Limb (tissue), 2 donors: ENCODE results near the gene CDC25B.

Experiments used
- DNase-seq, 2 donors: peaks; one replicate each; pipeline ENCODE4 v3.0.0-alpha.2; 2016; ENCODE audit errors: extremely low spot score in 2 of 2

The CDC25B gene

GRCh38 chr20:3802524-3803239 lies 6.6 kb downstream of the CDC25B start:
- no peak for DNase-seq

DNA sequence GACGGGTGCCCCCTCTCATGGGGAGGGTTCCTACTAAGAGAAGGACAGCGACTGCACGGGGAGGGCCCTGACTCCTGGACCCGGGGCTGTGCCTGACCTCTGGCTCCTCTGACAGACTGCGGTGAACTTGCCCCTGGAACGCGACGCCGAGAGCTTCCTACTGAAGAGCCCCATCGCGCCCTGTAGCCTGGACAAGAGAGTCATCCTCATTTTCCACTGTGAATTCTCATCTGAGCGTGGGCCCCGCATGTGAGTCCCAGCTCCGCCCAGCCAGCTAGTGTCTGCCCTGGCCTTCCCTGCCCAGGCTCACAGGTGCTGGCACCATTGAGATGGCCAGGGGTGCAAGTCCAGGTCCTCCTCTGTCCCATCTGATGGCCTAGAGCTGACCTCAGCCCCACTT lies 7.2 kb downstream of the CDC25B start:
- DNase-seq = no peak

DNA sequence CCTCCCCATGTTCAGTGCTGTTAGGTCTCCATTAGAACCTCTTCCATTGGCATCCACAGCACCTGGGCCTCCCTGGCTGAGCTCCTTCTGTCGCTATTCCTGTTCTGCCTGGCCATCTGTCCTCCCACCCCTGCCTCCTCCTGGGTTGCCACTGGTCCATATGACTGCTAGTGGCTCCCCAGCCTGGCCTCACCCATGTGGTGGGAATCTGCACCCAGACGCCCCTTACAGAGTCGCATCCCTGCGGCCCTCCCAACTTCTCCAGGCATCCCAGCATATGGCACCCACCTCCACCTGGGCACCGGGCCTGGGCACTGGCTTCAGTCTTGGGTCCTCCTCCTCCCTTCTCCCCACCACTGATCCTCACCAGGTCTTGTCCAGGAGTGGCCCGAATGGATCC lies 7.7 kb downstream of the CDC25B start:
- no peak for DNase-seq

- no peak for DNase-seq
Observed at GRCh38 chr20:3804254-3804751, 8.2 kb downstream of the CDC25B start.

GRCh38 chr20:3804781-3805180 lies 8.7 kb downstream of the CDC25B start:
- DNase-seq = no peak

DNA sequence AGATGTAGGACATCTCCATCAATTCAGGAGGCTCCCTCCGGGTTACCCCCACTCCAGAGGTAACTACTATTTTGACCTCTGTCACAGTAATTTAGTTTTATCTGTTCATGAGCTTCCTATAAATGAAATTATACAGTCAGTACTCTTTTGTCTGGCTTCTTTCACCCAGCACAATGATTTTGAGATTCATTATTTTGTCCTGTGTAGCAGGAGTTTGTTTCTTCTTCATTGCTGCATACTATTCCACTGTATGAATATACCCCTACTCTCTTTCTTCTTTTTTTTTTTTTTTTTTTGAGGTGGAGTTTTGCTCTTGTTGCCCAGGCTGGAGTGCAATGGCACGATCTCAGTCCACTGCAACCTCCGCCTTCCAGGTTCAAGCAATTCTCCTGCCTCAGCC lies 12.4 kb downstream of the CDC25B start:
- no peak for DNase-seq

GRCh38 chr20:3811467-3812258 lies 15.6 kb downstream of the CDC25B start:
- peak; percentile 93 to 97 for DNase-seq

- DNase-seq = peak in 1 of 2 donors; percentile 27
Observed at GRCh38 chr20:3812259-3812681, 16.2 kb downstream of the CDC25B start.

DNA sequence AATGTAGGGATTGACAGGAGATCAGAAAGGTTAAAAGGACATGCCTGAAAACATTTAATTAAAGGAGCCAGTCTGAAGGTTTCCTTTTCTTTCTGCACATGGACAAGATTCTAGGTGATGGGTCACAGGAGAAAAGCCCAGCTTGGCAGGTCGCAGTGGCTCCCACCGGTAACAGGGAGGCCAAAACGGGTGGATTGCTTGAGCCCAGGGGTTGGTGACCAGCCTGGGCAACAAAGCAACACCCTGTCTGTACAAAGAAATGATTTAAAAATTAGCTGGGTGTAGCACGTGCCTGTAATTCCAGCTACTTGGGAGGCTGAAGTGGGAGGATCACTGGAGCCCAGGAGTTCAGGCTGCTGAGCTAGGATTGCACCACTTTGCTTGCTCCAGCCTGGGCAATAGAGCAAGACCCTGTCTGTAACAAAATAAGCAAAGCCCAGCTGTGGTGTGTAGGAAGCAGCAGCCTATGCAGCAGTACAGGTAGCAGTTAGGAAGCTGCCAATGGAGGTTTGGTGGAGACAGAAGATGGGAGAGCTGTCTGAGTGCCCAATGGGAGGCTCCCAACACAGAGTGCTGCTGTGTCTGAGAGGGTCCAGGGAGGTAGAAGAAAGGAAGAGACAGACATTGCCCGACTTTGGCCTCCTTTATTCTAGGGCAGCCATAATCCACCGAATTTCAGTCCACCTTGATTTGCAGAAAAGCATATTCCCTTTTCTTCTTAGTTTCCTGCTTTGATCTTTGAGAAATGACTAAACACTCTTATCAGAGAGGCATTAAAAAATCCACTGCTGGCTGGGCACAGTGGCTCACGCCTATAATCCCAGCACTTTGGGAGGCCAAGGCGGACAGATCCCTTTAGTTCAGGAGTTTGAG lies 17.1 kb downstream of the CDC25B start:
- DNase-seq = peak in 1 of 2 donors; percentile 28

GRCh38 chr20:3813848-3814581 lies 17.9 kb downstream of the CDC25B start:
- peak in 1 of 2 donors; percentile 33 for DNase-seq

- no peak for DNase-seq
Observed at GRCh38 chr20:3814928-3815495, 18.9 kb downstream of the CDC25B start.

- no peak for DNase-seq
Observed at GRCh38 chr20:3815703-3816315, 19.7 kb downstream of the CDC25B start.

GRCh38 chr20:3818155-3819151 lies 22.3 kb downstream of the CDC25B start:
- DNase-seq = no peak

- no peak for DNase-seq
Observed at GRCh38 chr20:3819411-3820047, 23.4 kb downstream of the CDC25B start.

DNA sequence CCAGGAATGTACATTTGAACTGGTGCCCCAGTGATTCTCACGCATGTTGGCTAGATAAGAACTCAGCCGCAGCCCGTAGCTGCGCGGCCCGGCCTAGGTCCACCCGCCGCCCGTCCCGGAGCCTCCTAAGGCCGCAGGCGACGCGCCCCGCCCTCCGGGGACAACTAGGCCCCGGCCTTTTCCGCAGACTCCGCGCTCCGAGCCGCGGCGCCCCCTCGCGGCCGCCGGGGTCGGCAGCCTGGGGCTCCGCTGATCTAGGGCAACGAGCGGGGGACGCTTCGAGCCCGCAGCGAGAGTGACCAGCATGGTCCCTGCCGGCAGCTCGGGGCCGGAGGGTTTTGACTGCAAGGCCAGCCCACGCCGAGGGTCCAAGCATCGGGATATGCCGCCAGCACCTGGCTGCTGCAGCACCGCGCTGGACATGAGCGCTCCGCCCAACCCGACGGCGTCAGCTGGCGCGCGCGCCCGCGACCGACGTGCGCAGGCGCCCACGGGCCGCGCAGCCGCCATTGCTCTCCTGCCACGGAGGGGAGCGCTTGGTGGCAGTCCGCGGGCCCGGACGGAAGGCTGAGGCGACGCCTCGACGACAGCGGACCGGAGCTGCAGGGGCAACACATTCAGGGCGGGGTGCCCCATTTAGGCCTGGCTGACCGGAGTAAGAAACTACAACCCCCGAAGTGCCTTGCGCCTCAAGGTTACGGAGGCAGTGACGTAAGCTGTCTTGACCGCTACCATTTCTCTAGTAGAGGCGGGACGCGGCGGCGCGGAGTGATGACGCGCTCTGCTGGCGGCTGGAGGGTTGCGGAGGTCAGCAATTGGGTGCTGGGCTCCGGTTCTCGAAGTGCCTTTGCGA lies 24.2 kb downstream of the CDC25B start, which contains the start of gene AP5S1:
TSS of gene AP5S1 (plus strand) at position 500 of the 853 bp plus-strand sequence. CDS start 1,571 bp downstream, outside the sequence.
- peak; percentile 97 to 98 for DNase-seq

DNA sequence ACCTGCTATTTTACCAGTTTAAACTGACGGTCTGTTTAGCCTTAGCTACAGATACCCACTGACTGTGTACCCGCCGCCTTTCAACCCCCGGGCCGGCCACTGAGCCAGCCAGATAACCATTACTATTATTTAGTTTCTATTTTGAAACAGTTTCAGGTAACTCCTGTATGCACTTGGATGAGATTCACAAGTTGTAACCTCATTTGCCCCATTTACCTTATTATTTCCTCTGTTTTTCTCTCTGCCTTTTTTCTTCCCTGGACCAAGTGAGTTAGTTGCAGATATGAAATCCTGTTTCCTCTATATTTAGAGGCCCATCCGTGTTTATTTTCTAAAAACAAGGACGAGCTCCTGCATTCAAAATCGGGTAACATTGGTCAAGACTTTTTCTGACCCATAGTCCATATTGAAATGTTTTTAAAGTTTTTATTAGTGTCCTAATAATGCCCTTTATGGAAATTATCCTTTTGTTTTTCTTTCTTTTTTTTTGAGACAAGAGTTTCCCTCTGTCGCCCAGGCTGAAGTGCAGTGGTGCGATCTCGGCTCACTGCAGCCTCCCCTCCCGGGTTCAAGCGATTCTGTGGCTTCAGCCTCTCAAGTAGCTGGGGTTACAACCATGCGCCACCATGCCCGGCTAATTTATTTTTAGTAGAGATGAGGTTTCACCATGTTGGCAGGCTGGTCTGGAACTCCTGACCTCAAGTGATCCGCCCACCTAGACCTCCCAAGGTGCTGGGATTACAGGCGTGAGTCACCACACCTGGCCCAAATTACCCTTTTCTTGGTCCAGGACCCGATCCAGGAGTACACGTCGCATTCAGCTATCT lies 25.0 kb downstream of the CDC25B start:
- DNase-seq = no peak
